Ishikawa (cell line): ENCODE measurements around the gene ING5.

Source experiments
- CEBPB ChIP-seq: IDR thresholded peaks from 2 replicates; pipeline ENCODE4 v1.6.1; 2012
- CREB1 ChIP-seq: IDR thresholded peaks from 2 replicates; pipeline ENCODE4 v1.6.1; 2012; ENCODE audit warnings: low read depth
- EGR1 ChIP-seq: IDR thresholded peaks from 2 replicates; pipeline ENCODE4 v1.6.1; 2012
- EP300 ChIP-seq: IDR thresholded peaks from 2 replicates; pipeline ENCODE4 v1.6.1; 2012; ENCODE audit warnings: borderline replicate concordance
- FOXM1 ChIP-seq: IDR thresholded peaks from 2 replicates; pipeline ENCODE4 v1.6.1; 2012; ENCODE audit warnings: low read depth, borderline replicate concordance
- MAX ChIP-seq: IDR thresholded peaks from 2 replicates; pipeline ENCODE4 v1.6.1; 2012
- NFIC ChIP-seq: IDR thresholded peaks from 2 replicates; pipeline ENCODE4 v1.6.1; 2012
- RAD21 ChIP-seq: IDR thresholded peaks from 2 replicates; pipeline ENCODE4 v1.6.1; 2012; ENCODE audit warnings: low read depth
- TAF1 ChIP-seq: IDR thresholded peaks from 2 replicates; pipeline ENCODE4 v1.6.1; 2012; ENCODE audit warnings: low read depth, mild to moderate bottlenecking
- TCF12 ChIP-seq: IDR thresholded peaks from 2 replicates; pipeline ENCODE4 v1.6.1; 2012; ENCODE audit warnings: low read depth
- TEAD4 ChIP-seq: IDR thresholded peaks from 2 replicates; pipeline ENCODE4 v1.6.1; 2012
- YY1 ChIP-seq: IDR thresholded peaks from 2 replicates; pipeline ENCODE4 v1.6.1; 2012; ENCODE audit warnings: low read depth
- ZBTB7A ChIP-seq: IDR thresholded peaks from 2 replicates; pipeline ENCODE4 v1.6.1; 2012; ENCODE audit warnings: low read depth
- TF ChIP-seq, protein P1 (sequence below): IDR thresholded peaks from 2 replicates; pipeline ENCODE4 v1.6.1; 2012
- TF ChIP-seq, protein P2 (sequence below): IDR thresholded peaks from 2 replicates; pipeline ENCODE4 v1.6.1; 2012; ENCODE audit warnings: low read depth, mild to moderate bottlenecking

Gene ING5

GRCh38 chr2:241754042-241754441 is 52.2 kb downstream of the ING5 start:
- TF ChIP-seq TCF12, result no peak
- TF ChIP-seq CEBPB, result no peak
- TF ChIP-seq MAX, result no peak
- TF ChIP-seq TEAD4, result no peak
- TF ChIP-seq EP300, result no peak
- TF ChIP-seq TAF1, result no peak
- no peak for TF ChIP-seq FOXM1
- TF ChIP-seq, protein P1, sequence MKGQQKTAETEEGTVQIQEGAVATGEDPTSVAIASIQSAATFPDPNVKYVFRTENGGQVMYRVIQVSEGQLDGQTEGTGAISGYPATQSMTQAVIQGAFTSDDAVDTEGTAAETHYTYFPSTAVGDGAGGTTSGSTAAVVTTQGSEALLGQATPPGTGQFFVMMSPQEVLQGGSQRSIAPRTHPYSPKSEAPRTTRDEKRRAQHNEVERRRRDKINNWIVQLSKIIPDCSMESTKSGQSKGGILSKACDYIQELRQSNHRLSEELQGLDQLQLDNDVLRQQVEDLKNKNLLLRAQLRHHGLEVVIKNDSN, result no peak
- TF ChIP-seq YY1, result no peak
- TF ChIP-seq EGR1, result no peak
- no peak for TF ChIP-seq ZBTB7A

GRCh38 chr2:241755166-241755565 is 53.3 kb downstream of the ING5 start:
- no peak for TF ChIP-seq ZBTB7A
- no peak for TF ChIP-seq MAX
- TF ChIP-seq, protein P2, sequence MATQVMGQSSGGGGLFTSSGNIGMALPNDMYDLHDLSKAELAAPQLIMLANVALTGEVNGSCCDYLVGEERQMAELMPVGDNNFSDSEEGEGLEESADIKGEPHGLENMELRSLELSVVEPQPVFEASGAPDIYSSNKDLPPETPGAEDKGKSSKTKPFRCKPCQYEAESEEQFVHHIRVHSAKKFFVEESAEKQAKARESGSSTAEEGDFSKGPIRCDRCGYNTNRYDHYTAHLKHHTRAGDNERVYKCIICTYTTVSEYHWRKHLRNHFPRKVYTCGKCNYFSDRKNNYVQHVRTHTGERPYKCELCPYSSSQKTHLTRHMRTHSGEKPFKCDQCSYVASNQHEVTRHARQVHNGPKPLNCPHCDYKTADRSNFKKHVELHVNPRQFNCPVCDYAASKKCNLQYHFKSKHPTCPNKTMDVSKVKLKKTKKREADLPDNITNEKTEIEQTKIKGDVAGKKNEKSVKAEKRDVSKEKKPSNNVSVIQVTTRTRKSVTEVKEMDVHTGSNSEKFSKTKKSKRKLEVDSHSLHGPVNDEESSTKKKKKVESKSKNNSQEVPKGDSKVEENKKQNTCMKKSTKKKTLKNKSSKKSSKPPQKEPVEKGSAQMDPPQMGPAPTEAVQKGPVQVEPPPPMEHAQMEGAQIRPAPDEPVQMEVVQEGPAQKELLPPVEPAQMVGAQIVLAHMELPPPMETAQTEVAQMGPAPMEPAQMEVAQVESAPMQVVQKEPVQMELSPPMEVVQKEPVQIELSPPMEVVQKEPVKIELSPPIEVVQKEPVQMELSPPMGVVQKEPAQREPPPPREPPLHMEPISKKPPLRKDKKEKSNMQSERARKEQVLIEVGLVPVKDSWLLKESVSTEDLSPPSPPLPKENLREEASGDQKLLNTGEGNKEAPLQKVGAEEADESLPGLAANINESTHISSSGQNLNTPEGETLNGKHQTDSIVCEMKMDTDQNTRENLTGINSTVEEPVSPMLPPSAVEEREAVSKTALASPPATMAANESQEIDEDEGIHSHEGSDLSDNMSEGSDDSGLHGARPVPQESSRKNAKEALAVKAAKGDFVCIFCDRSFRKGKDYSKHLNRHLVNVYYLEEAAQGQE, result no peak
- no peak for TF ChIP-seq CREB1
- TF ChIP-seq FOXM1, result no peak
- TF ChIP-seq TCF12, result no peak
- no peak for TF ChIP-seq EGR1
- no peak for TF ChIP-seq YY1
- TF ChIP-seq NFIC, result no peak

DNA sequence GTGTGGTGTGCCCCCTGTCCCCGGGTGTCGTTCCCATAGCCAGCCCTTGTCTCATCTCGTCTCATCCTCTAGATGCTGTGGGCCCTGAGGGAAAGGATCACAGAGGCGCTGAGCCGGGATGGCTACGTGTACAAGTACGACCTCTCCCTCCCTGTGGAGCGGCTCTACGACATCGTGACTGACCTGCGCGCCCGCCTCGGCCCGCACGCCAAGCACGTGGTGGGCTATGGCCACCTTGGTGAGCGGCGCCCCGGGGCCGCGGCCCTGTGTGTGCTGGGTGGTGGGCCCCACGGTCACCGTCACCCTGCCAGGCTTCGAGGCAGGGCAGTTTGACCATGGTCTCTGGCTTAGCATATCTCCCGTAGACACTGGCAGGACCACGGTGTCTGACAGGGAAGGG is 53.9 kb downstream of the ING5 start:
- TF ChIP-seq YY1 (no peak), CEBPB (no peak), EP300 (no peak), TEAD4 (no peak), CREB1 (no peak), NFIC (no peak), FOXM1 (no peak), EGR1 (no peak)

DNA sequence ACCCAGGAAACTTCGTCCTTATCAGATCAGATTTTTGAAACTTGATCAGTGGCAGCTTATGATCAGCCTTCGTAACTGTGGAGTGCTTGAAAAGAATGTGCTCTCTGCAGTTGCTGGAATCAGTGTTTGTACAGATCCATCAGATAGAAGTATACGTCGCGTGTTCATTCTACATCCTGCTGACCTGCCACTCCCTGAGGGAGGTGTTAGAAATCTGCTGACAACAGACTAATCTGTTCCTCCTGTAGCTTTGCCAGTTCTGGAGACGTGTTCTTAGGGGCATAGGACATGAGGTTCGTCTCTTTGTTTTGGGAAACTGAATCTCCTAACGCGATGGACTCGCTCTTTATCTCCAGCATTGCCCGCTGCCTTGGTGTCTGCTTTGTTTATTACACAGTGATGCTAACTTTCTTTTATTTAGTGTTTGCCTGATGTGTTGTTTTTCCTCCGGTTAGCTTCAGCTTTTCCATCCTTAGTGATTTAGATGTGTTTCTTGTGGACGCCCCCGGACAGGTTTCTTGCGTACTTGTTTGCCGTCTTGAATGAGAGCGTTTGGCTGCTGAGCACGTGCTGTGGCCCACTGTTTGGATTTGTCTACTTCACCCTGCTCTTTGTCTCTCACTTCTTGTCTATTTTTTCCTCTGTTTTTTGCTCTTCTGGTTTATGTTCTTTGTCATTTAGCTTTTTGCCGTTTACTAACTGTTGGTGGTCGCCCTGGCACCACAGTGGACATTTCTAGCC is 57.4 kb downstream of the ING5 start:
- no peak for TF ChIP-seq EP300
- TF ChIP-seq, protein P1, result no peak

- no peak for TF ChIP-seq CEBPB
- TF ChIP-seq, protein P1, result no peak
- no peak for TF ChIP-seq TEAD4
- no peak for TF ChIP-seq EP300
- no peak for TF ChIP-seq CREB1
- no peak for TF ChIP-seq TCF12
- no peak for TF ChIP-seq FOXM1
- no peak for TF ChIP-seq NFIC
- TF ChIP-seq, protein P2, result no peak
- TF ChIP-seq EGR1, result no peak
- TF ChIP-seq MAX, result no peak
- no peak for TF ChIP-seq ZBTB7A
- TF ChIP-seq RAD21, result no peak
- no peak for TF ChIP-seq TAF1
- TF ChIP-seq YY1, result no peak
Measured at GRCh38 chr2:241760301-241760771, 58.5 kb downstream of the ING5 start.
